GM12864 (cell line): ENCODE data around the gene HTR4.
"Not testable (repeated sequence)": the region's sequence is repeated elsewhere in the genome, so short reads cannot be mapped to it uniquely, and the experiment has no call there.

Experiments
- DNase-seq: peaks from one replicate; pipeline ENCODE4 v3.0.0-alpha.2; 2011; ENCODE audit warnings: low read depth
- H3K4me3 ChIP-seq: 2 replicates; pipeline ENCODE4 v1.5.1; 2011; ENCODE audit warnings: mild to moderate bottlenecking, low read depth, low read length, control low read depth
- TF ChIP-seq, protein P1 (sequence below): IDR thresholded peaks from 2 replicates; pipeline ENCODE4 v1.5.1; 2011; ENCODE audit warnings: low read depth, mild to moderate bottlenecking, moderate library complexity, low read length, control low read depth, inconsistent platforms; ENCODE audit errors: missing control alignments

Gene HTR4

GRCh38 chr5:148683651-148684050 lies 29.3 kb upstream of the HTR4 start:
- no peak for DNase-seq
- no peak overlapping the region for H3K4me3 ChIP-seq
- TF ChIP-seq, protein P1, sequence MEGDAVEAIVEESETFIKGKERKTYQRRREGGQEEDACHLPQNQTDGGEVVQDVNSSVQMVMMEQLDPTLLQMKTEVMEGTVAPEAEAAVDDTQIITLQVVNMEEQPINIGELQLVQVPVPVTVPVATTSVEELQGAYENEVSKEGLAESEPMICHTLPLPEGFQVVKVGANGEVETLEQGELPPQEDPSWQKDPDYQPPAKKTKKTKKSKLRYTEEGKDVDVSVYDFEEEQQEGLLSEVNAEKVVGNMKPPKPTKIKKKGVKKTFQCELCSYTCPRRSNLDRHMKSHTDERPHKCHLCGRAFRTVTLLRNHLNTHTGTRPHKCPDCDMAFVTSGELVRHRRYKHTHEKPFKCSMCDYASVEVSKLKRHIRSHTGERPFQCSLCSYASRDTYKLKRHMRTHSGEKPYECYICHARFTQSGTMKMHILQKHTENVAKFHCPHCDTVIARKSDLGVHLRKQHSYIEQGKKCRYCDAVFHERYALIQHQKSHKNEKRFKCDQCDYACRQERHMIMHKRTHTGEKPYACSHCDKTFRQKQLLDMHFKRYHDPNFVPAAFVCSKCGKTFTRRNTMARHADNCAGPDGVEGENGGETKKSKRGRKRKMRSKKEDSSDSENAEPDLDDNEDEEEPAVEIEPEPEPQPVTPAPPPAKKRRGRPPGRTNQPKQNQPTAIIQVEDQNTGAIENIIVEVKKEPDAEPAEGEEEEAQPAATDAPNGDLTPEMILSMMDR, result no peak

DNA sequence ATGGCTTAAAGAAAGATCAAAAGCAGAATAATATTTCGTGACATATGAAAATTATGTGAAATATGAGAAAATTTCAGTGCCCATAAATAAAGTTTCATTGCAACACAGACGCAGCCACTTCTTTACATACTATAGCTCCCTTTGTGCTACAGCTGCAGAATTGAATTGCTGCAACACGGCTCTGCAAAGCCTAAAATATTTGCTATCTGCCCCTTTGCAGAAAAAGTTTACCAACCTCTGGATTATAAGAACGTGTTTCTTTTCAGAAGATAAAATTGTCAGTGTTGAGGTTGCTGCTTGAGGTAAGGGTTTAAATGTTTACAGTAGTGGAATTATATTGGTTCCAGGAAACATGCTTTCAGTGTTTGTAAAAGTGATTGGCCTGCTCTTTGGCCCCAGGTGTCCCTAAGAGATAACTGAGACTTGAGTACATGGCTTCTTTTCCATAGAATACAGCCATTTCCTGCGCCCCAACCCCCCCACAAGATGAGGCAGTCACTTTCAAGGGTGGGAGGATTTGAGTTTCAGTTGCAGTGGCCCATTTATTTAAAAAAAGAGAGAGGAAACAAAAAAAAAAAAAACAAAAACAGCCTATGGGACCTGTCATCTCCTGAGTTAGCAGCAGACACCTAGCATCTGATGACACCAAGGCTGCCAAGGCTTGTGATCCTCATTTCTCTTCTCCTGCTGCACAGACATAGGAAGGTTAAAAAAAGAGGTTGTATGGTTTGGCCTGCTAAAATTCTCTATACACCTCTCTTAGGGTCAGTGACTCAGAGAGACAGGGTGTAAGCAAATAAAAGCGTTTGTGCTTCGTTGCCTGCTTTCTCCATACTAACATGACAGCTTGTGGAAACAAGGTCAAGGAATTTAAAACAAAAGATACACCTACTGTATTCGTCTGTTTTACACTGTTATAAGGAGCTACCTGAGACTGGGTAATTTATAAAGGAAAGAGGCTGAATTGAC lies 28.0 kb upstream of the HTR4 start:
- no peak for DNase-seq
- no peak overlapping the region for H3K4me3 ChIP-seq
- TF ChIP-seq, protein P1, result no peak

DNA sequence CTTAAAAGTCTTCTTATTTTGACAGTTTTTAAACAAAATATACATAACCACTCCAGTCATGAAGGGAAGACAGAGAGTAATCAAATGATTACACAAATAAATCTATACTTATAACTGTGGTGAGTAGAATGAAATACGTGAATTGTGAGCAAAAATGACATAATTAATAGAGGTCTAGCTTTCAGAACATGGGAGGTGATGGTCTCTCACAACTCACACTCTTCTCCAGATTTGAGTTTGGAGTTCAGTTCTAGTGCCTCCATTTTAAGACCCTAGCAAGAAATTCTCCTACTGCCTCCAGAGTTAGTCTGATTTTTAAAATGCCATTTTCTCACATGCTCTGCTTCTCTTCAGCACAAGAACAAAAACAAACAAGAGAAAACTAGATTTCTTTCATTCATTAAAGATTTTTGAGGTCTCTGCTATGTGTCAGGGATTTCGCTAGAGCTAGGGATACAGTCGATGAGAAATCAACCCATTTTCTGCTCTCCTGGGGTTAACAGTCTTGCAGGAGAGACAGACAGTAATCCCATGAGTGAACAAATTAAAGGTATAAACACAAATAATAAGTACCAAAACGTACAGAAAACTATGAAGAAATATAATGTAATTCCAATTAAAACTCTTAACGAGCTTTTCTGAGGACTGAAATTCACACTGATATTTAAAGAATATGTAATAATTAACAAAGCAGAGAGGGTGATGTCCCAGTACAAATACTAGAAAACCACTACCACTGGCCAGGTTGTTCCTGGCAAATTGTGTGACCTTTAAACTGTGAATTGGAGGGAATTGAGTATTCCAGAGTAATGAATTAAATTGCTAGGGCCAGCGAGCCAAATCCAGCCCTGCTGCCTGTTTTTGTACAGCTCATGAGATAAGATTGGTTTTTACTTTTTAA lies 27.1 kb upstream of the HTR4 start:
- H3K4me3 ChIP-seq, result no peak overlapping the region
- DNase-seq, result no peak
- TF ChIP-seq, protein P1, result no peak

DNA sequence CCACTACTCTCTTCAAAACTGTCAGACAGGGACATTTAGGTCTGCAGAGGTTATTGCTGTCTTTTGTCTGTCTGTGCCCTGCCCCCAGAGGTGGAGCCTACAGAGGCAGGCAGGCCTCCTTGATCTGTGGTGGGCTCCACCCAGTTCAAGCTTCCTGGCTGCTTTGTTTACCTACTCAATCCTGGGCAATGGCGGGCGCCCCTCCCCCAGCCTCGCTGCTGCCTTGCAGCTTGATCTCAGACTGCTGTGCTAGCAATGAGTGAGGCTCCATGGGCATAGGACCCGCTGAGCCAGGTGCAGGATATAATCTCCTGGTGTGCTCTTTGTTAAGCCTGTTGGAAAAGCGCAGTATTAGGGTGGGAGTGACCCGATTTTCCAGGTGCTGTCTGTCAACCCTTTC lies 19.4 kb upstream of the HTR4 start:
- not testable (repeated sequence) for DNase-seq, H3K4me3 ChIP-seq

GRCh38 chr5:148666353-148666752 lies 12.0 kb upstream of the HTR4 start:
- no peak for DNase-seq
- TF ChIP-seq, protein P1, result no peak
- H3K4me3 ChIP-seq, result no peak overlapping the region

- DNase-seq, result no peak
- no peak overlapping the region for H3K4me3 ChIP-seq
- TF ChIP-seq, protein P1, result no peak
Measured at GRCh38 chr5:148665431-148665830, 11.1 kb upstream of the HTR4 start.

DNA sequence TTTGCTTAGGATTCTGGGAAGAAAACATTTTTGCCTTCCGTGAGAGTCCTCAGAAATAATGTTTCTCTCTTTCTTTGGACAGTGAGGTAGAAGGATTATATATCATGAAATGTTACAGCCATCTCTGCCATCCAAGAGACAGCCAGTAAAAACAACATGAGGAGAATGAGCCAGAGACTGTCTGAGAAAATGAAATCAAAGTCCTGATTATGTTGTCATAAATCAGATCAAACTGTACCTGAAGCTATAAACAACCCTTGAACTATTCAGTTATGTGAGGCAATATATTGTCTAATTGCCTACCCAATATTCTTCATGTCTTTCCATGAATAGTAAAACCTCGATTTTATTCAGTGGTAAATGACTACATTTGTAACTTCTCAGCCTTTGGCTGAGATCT lies 9.2 kb upstream of the HTR4 start:
- DNase-seq, result no peak
- no peak overlapping the region for H3K4me3 ChIP-seq
- TF ChIP-seq, protein P1, result no peak
